Measurements from ENCODE around the gene IL17F. TPM values are rescaled to one million over a fixed set of nuclear protein-coding genes. Genes with fewer than 3 reads are reported as not detected.

IL17F gene
- total RNA-seq, 1 experiment from 2014 or later: not detected

DNA sequence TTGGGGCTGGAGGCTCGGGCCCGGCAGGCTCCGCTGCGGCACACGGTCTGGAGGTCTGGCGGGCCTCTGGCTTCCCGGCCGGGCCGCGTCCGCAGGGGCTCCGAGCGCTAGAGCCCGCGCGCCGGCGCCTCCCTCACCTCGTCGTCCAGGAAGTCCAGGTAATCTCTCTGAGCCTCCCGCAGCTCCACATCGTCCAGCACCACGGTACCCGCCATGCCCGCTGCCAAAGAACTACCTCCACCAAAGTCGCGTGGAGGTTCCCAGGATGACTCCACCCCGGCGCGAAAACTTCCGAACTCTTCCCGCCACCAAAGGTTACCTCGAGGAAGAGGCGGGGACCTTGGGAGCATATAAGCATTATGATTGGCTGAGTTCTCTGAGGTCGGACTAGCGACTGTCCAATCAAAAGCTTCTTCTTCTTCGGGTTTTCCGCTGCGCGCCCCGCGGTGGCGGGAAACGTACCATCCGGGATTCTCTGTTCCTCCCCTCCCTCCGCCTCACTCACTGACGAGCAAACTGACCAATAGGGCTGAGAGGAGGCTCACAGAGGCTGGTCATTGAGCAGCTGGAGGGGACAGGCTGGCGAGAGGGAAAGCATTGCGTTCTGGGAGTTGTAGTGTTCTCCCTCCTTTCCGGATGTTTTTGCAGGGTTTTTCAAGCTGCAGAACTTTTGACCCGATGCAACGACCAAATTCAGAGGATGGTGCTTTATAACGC is 40.3 kb upstream of the IL17F start, which contains the start of gene MCM3 (continued):
- no peak for TF ChIP-seq CTCF (IDR thresholded peaks at IDR 0.05 in 2 of 3, conservative IDR thresholded peaks at IDR 0.05 in 1 of 3; ENCODE audit: borderline replicate concordance in 1 of 3, insufficient read depth in 1 of 3, low read depth in 2 of 3, low read length in 2 of 3)
- no peak for TF ChIP-seq RAD21 (IDR thresholded peaks at IDR 0.05; ENCODE audit: low read depth)
- TF ChIP-seq TCF7L2 (IDR thresholded peaks at IDR 0.05; ENCODE audit: borderline replicate concordance, extremely low read depth, insufficient read depth, insufficient read length): no peak

- peaks cover 22% of the 10 kb centered on the region; the same call in 1 of the 2 replicates for H4K20me1 ChIP-seq (ENCODE audit: insufficient read depth)
- no peaks in the 10 kb centered on the region for H3K9me2 ChIP-seq (ENCODE audit: insufficient read depth)
- H3K27ac ChIP-seq (ENCODE audit: low read depth, low read length): peak overlapping the region; percentile 81
- no peak overlapping the region for H2AFZ ChIP-seq (ENCODE audit: low read depth, low read length, poor library complexity, severe bottlenecking)
- H3K36me3 ChIP-seq (ENCODE audit: control insufficient read depth in 1 of 2, insufficient read depth in 2 of 2, low read length in 2 of 2): peaks cover 35 to 43% of the 10 kb centered on the region in 2 experiments
- CTCF ChIA-PET: interaction anchor here (1.0 to 1.9 kb wide), 2 partner anchors 68 to 116 kb away, joined by 4 to 6 read pairs; no protein-coding TSS in a partner anchor
- H3K9ac ChIP-seq (ENCODE audit: low read length): peak overlapping the region; percentile 97
- ATAC-seq (peak; percentile 23), DNase-seq (ENCODE audit: low read depth, low spot score) (no peak)
- no peak for TF ChIP-seq ZNF274 (IDR thresholded peaks at IDR 0.05; ENCODE audit: low read depth, low read length)
- no peak for TF ChIP-seq YY1 (IDR thresholded peaks at IDR 0.05; ENCODE audit: extremely low read depth, insufficient replicate concordance, low read depth, low read length)
- TF ChIP-seq, protein P1, sequence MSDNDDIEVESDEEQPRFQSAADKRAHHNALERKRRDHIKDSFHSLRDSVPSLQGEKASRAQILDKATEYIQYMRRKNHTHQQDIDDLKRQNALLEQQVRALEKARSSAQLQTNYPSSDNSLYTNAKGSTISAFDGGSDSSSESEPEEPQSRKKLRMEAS (IDR thresholded peaks at IDR 0.05): no peak
- TF ChIP-seq CBX3 (IDR thresholded peaks at IDR 0.05; ENCODE audit: low read depth): no peak
- RAD21 ChIA-PET (ENCODE audit: low non-redundant PET in 1 of 2, low total read pairs in 2 of 2, uncharacterized antibody in 2 of 2, unreplicated experiment in 2 of 2): no interaction called here
- no TSS peak for BruUV-seq (replicated peaks)
- POLR2A ChIA-PET: interaction anchor here (1.4 kb wide), 1 partner anchor 16 kb away, joined by 3 read pairs; no protein-coding TSS in a partner anchor
- H3K4me2 ChIP-seq (ENCODE audit: low read length): peak overlapping the region; percentile 69
- no peaks in the 10 kb centered on the region for H3K27me3 ChIP-seq (ENCODE audit: insufficient read depth, low read length)
- peaks cover 4 to 22% of the 10 kb centered on the region in 2 experiments; a peak in 3 of 4 replicates for H3K4me1 ChIP-seq (ENCODE audit: control insufficient read depth in 1 of 2, insufficient read depth in 2 of 2, low read length in 2 of 2)
- H3K4me3 ChIP-seq (replicated peaks in 1 of 2; ENCODE audit: low read depth in 1 of 2, low read length in 2 of 2): peak overlapping the region; percentile 88 to 92
- no peaks in the 10 kb centered on the region for H3K9me3 ChIP-seq (ENCODE audit: control insufficient read depth in 1 of 2, insufficient read depth in 1 of 2, low read depth in 1 of 2, low read length in 2 of 2)
- peaks cover 55% of the 10 kb centered on the region for H3K79me2 ChIP-seq (ENCODE audit: insufficient read depth, low read length)
- intact Hi-C loops (cut with micrococcal nuclease): loop anchor here (2.0 to 10.0 kb wide), 3 partner anchors 231 to 379 kb away; no protein-coding TSS in a partner anchor
Observed at GRCh38 chr6:52284131-52284459, 39.8 kb upstream of the IL17F start.
